Astrocyte of the spinal cord (primary cell): ENCODE results near the gene PCDHGB7.
A peak's percentile ranks its signal among the peaks of the same experiment; 100 is the strongest.
"Not testable (repeated sequence)": the region's sequence is repeated elsewhere in the genome, so short reads cannot be mapped to it uniquely, and the experiment has no call there.

Source experiments
- DNase-seq: peaks from one replicate; pipeline ENCODE4 v3.0.0; 2011; ENCODE audit warnings: low read depth, low spot score
- H3K4me3 ChIP-seq: 2 replicates; pipeline ENCODE4 v1.5.1; 2011; ENCODE audit warnings: low read depth, mild to moderate bottlenecking, low read length, moderate library complexity
- CTCF ChIP-seq: IDR thresholded peaks from 2 replicates; pipeline ENCODE4 v1.5.1; 2012; ENCODE audit warnings: low read depth, mild to moderate bottlenecking, low read length, inconsistent platforms
- in situ Hi-C: cut with HindIII; loops from 2 replicates; pipeline ENCODE4 v1.10.0; 2017; ENCODE audit warnings: low sequenced_read_pairs

PCDHGB7 gene

GRCh38 chr5:141412854-141413539 lies 4.5 kb upstream of the PCDHGB7 start, which contains the start of gene PCDHGA10:
TSS of gene PCDHGA10 (plus strand) at chr5:141412987. CDS start at chr5:141413176, 189 bp downstream.
- TF ChIP-seq CTCF: peak; percentile 77
- DNase-seq: peak; percentile 76
- peak within 1 kb of the TSS; percentile 43 for H3K4me3 ChIP-seq
- in situ Hi-C loops: no loop called here

DNA sequence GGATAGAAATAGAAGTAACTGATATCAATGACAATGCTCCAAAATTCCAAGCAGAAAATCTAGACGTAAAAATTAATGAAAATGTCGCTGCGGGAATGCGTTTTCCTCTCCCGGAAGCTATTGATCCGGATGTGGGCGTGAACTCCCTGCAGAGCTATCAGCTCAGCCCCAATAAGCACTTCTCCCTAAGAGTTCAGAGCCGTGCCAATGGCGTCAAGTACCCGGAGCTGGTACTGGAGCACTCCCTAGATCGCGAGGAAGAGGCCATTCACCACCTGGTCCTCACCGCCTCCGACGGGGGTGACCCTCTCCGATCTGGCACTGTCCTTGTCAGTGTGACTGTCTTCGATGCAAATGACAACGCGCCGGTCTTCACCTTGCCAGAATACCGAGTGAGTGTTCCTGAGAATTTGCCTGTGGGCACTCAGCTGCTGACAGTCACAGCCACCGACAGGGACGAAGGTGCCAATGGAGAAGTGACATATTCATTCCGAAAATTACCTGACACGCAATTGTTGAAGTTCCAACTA lies 3.9 kb upstream of the PCDHGB7 start:
- H3K4me3 ChIP-seq: peak overlapping the region; percentile 43
- in situ Hi-C loops: no loop called here
- no peak for TF ChIP-seq CTCF
- no peak for DNase-seq

DNA sequence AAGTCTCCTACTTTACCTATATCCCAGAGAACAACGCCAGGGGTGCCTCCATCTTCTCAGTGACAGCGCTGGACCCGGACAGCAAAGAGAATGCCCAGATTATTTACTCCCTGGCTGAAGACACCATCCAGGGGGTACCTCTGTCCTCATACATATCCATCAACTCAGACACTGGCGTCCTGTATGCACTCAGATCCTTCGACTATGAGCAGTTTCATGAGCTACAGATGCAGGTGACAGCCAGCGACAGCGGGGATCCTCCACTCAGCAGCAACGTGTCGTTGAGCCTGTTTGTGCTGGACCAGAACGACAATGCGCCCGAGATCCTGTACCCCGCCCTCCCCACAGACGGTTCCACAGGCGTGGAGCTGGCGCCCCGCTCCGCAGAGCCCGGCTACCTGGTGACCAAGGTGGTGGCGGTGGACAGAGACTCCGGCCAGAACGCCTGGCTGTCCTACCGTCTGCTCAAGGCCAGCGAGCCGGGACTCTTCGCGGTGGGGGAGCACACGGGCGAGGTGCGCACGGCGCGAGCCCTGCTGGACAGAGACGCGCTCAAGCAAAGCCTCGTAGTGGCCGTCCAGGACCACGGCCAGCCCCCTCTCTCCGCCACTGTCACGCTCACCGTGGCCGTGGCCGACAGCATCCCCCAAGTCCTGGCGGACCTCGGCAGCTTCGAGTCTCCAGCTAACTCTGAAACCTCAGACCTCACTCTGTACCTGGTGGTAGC lies 2.8 kb upstream of the PCDHGB7 start:
- DNase-seq, in situ Hi-C loops, H3K4me3 ChIP-seq: not testable (repeated sequence)

DNA sequence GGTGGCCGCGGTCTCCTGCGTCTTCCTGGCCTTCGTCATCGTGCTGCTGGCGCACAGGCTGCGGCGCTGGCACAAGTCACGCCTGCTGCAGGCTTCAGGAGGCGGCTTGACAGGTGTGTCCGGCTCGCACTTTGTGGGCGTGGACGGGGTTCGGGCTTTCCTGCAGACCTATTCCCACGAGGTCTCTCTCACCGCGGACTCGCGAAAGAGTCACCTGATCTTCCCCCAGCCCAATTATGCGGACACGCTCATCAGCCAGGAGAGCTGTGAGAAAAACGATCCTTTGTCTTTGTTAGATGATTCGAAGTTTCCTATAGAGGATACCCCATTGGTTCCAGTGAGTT lies 2.2 kb upstream of the PCDHGB7 start:
- H3K4me3 ChIP-seq, DNase-seq, in situ Hi-C loops: not testable (repeated sequence)

DNA sequence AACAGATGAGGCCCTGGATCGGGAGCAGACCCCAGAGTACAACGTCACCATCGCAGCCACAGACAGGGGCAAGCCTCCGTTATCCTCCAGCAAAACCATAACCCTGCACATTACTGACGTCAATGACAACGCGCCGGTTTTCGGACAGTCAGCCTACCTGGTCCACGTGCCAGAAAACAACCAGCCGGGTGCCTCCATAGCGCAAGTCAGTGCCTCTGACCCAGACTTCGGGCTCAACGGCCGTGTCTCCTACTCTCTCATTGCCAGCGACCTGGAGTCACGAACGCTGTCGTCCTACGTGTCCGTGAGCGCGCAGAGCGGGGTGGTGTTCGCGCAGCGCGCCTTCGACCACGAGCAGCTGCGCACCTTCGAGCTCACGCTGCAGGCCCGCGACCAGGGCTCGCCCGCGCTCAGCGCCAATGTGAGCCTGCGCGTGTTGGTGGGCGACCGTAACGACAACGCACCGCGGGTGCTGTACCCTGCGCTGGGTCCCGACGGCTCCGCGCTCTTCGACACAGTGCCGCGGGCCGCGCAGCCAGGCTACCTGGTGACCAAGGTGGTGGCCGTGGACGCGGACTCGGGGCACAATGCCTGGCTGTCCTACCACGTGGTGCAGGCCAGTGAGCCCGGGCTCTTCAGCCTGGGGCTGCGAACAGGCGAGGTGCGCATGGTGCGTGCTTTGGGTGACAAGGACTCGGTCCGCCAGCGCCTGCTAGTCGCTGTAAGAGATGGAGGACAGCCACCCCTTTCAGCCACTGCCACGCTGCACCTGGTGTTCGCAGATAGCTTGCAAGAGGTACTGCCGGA lies 1.8 kb downstream of the PCDHGB7 start:
- no peak for DNase-seq
- no peak overlapping the region for H3K4me3 ChIP-seq
- no peak for TF ChIP-seq CTCF
- in situ Hi-C loops: no loop called here

DNA sequence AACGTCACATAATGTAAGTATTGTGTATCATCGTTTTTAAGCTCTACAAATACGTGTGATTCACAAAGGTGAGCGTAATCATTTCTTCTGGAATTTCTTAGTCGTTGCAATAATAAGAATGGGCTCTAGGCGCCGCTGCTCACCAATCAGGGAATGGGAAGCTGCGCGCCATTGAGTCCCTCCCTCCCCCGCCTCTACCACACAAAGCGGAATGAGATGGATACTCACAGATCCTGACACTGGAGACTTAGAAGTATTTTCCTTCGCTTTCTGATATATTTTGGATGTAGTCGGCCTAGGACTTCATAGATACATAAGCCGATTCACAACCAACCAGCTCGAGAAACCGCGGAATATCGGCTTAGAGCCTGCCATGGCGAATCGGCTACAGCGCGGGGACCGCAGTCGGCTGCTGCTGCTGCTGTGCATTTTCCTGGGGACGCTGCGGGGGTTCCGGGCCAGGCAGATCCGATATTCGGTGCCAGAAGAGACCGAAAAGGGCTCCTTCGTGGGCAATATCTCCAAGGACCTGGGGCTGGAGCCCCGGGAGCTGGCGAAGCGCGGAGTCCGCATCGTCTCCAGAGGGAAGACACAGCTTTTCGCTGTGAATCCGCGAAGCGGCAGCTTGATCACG lies 3.5 kb downstream of the PCDHGB7 start, which contains the start of gene PCDHGA11:
TSS of gene PCDHGA11 (plus strand) at position 197 of the 634 bp plus-strand sequence. CDS start at position 374, 177 bp downstream.
- peak; percentile 59 for TF ChIP-seq CTCF
- in situ Hi-C loops: no loop called here
- DNase-seq: peak; percentile 82
- H3K4me3 ChIP-seq: peak within 1 kb of the TSS; percentile 52

DNA sequence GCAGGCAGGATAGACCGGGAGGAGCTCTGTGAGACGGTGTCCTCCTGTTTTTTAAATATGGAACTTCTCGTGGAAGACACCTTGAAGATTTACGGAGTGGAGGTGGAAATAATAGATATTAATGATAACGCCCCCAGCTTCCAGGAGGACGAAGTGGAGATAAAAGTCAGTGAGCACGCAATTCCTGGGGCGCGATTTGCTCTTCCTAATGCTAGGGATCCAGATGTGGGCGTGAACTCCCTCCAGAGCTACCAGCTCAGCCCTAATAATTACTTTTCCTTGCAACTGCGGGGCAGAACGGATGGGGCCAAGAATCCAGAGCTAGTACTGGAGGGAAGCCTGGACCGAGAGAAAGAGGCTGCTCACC lies 4.0 kb downstream of the PCDHGB7 start:
- peak overlapping the region; percentile 52 for H3K4me3 ChIP-seq
- no peak for TF ChIP-seq CTCF
- in situ Hi-C loops: no loop called here
- no peak for DNase-seq
